ENCODE data around the gene MIPEP.
A peak's percentile ranks its signal among the peaks of the same experiment; 100 is the strongest.

Gene MIPEP

GRCh38 chr13:23806874-23807526 lies 82.2 kb downstream of the MIPEP start:
- no peak for DNase-seq

GRCh38 chr13:23805821-23806220 lies 83.4 kb downstream of the MIPEP start:
- DNase-seq: peak; percentile 42

- no peak for DNase-seq
Measured at GRCh38 chr13:23805122-23805521, 84.1 kb downstream of the MIPEP start.

- no peak for DNase-seq
Measured at GRCh38 chr13:23804166-23804565, 85.0 kb downstream of the MIPEP start.

GRCh38 chr13:23801141-23801540 lies 88.1 kb downstream of the MIPEP start:
- no peak for DNase-seq

GRCh38 chr13:23799945-23800344 lies 89.3 kb downstream of the MIPEP start:
- DNase-seq: peak; percentile 67

- DNase-seq: no peak
Measured at GRCh38 chr13:23797276-23797903, 91.8 kb downstream of the MIPEP start.

- peak; percentile 40 for DNase-seq
Measured at GRCh38 chr13:23796551-23796950, 92.6 kb downstream of the MIPEP start.

- DNase-seq: peak; percentile 85
Measured at GRCh38 chr13:23794267-23795161, 94.7 kb downstream of the MIPEP start.

- DNase-seq: no peak
Measured at GRCh38 chr13:23793711-23794110, 95.5 kb downstream of the MIPEP start.

- DNase-seq: no peak
Measured at GRCh38 chr13:23792680-23793079, 96.5 kb downstream of the MIPEP start.

- DNase-seq: peak; percentile 97
Measured at GRCh38 chr13:23790577-23791170, 98.5 kb downstream of the MIPEP start.

GRCh38 chr13:23789576-23790346 lies 99.4 kb downstream of the MIPEP start:
- DNase-seq: no peak

GRCh38 chr13:23788459-23788858 lies 100.7 kb downstream of the MIPEP start:
- no peak for DNase-seq

- no peak for DNase-seq
Measured at GRCh38 chr13:23787464-23787863, 101.7 kb downstream of the MIPEP start.

GRCh38 chr13:23786607-23787006 lies 102.6 kb downstream of the MIPEP start:
- no peak for DNase-seq

GRCh38 chr13:23778879-23779278 lies 110.3 kb downstream of the MIPEP start:
- no peak for DNase-seq

- no peak for DNase-seq
Measured at GRCh38 chr13:23778002-23778652, 111.1 kb downstream of the MIPEP start.

- DNase-seq: no peak
Measured at GRCh38 chr13:23777575-23777870, 111.7 kb downstream of the MIPEP start.

- no peak for DNase-seq
Measured at GRCh38 chr13:23776698-23777574, 112.3 kb downstream of the MIPEP start.

- DNase-seq: no peak
Measured at GRCh38 chr13:23772717-23773116, 116.5 kb downstream of the MIPEP start.
